ENCODE data around the gene KRTAP10-10. TPM values are rescaled to one million over a fixed set of nuclear protein-coding genes. Genes with fewer than 3 reads are reported as not detected.
"Not testable (repeated sequence)": the region's sequence is repeated elsewhere in the genome, so short reads cannot be mapped to it uniquely, and the experiment has no call there.

KRTAP10-10 gene
- total RNA-seq, 1 experiment from 2014 or later, result not detected

GRCh38 chr21:44601596-44602462 lies 35.3 kb upstream of the KRTAP10-10 start:
- no peak for DNase-seq (ENCODE audit: extremely low read depth, low read depth)

GRCh38 chr21:44602463-44602850 lies 34.7 kb upstream of the KRTAP10-10 start:
- no peak for DNase-seq (ENCODE audit: extremely low read depth, low read depth)

GRCh38 chr21:44603109-44603875 lies 33.9 kb upstream of the KRTAP10-10 start:
- DNase-seq (ENCODE audit: extremely low read depth, low read depth), result no peak

- DNase-seq (ENCODE audit: extremely low read depth, low read depth), result no peak
Measured at GRCh38 chr21:44603911-44604310, 33.2 kb upstream of the KRTAP10-10 start.

GRCh38 chr21:44606495-44606894 lies 30.7 kb upstream of the KRTAP10-10 start:
- no peak for DNase-seq (ENCODE audit: extremely low read depth, low read depth)

- no peak for DNase-seq (ENCODE audit: extremely low read depth, low read depth)
Measured at GRCh38 chr21:44609193-44609592, 28.0 kb upstream of the KRTAP10-10 start.

- not testable (repeated sequence) for DNase-seq (ENCODE audit: extremely low read depth, low read depth)
Measured at GRCh38 chr21:44610157-44610843, 26.9 kb upstream of the KRTAP10-10 start.

- DNase-seq (ENCODE audit: extremely low read depth, low read depth), result no peak
Measured at GRCh38 chr21:44611551-44611950, 25.6 kb upstream of the KRTAP10-10 start.

GRCh38 chr21:44612029-44612486 lies 25.1 kb upstream of the KRTAP10-10 start, which contains the start of gene KRTAP10-8:
Gene KRTAP10-8 (plus strand): TSS chr21:44612079. CDS start chr21:44612101, 22 bp downstream.
- DNase-seq (ENCODE audit: extremely low read depth, low read depth), result no peak

GRCh38 chr21:44612669-44613229 lies 24.4 kb upstream of the KRTAP10-10 start:
- DNase-seq (ENCODE audit: extremely low read depth, low read depth), result no peak

- DNase-seq (ENCODE audit: extremely low read depth, low read depth), result no peak
Measured at GRCh38 chr21:44613386-44614155, 23.6 kb upstream of the KRTAP10-10 start.

GRCh38 chr21:44614161-44614631 lies 23.0 kb upstream of the KRTAP10-10 start:
- DNase-seq (ENCODE audit: extremely low read depth, low read depth), result no peak

GRCh38 chr21:44614961-44615391 lies 22.2 kb upstream of the KRTAP10-10 start:
- DNase-seq (ENCODE audit: extremely low read depth, low read depth), result no peak

- no peak for DNase-seq (ENCODE audit: extremely low read depth, low read depth)
Measured at GRCh38 chr21:44615466-44615865, 21.7 kb upstream of the KRTAP10-10 start.

GRCh38 chr21:44615911-44616590 lies 21.1 kb upstream of the KRTAP10-10 start:
- DNase-seq (ENCODE audit: extremely low read depth, low read depth), result no peak

- DNase-seq (ENCODE audit: extremely low read depth, low read depth), result no peak
Measured at GRCh38 chr21:44616591-44616926, 20.6 kb upstream of the KRTAP10-10 start.

- DNase-seq (ENCODE audit: extremely low read depth, low read depth), result no peak
Measured at GRCh38 chr21:44617071-44617501, 20.1 kb upstream of the KRTAP10-10 start.

- no peak for DNase-seq (ENCODE audit: extremely low read depth, low read depth)
Measured at GRCh38 chr21:44618504-44618903, 18.7 kb upstream of the KRTAP10-10 start.

GRCh38 chr21:44618909-44619308 lies 18.2 kb upstream of the KRTAP10-10 start:
- DNase-seq (ENCODE audit: extremely low read depth, low read depth), result no peak

Data from NCI-H460 (cell line).